HepG2 (cell line): Measurements from ENCODE around the gene TMEM120A. TPM values are rescaled to one million over a fixed set of nuclear protein-coding genes. Genes with fewer than 3 reads are reported as not detected.

Experiments used
- NFIB ChIP-seq: sonication (generic); formaldehyde crosslinking; IDR thresholded peaks from 2 replicates; pipeline ENCODE4 v1.9.0; 2021; ENCODE audit warnings: missing genetic modification reagents, mild to moderate bottlenecking, borderline replicate concordance
- POLR2AphosphoS2 ChIP-seq: IDR thresholded peaks from 2 replicates; pipeline ENCODE4 v1.6.1; 2011; ENCODE audit warnings: low read depth, low read length, improper control_type of control experiment
- RERE ChIP-seq: IDR thresholded peaks from 2 replicates; pipeline ENCODE4 v1.6.1; 2016; ENCODE audit warnings: low read depth, missing genetic modification reagents, missing compliant biosample characterization
- ZBTB25 ChIP-seq: IDR thresholded peaks from 2 replicates; pipeline ENCODE4 v1.6.1; 2018; ENCODE audit warnings: missing genetic modification reagents
- ZNF281 ChIP-seq: sonication (generic); formaldehyde crosslinking; IDR thresholded peaks from 2 replicates; pipeline ENCODE4 v1.4.0; 2020; ENCODE audit warnings: missing genetic modification reagents, borderline replicate concordance
- ZNF318 ChIP-seq: sonication (generic); formaldehyde crosslinking; IDR thresholded peaks from 2 replicates; pipeline ENCODE4 v1.4.0; 2020; ENCODE audit warnings: mild to moderate bottlenecking, missing genetic modification reagents
- ZNF839 ChIP-seq: sonication (generic); formaldehyde crosslinking; IDR thresholded peaks from 2 replicates; pipeline ENCODE4 v1.4.0; 2020; ENCODE audit warnings: missing genetic modification reagents, mild to moderate bottlenecking, borderline replicate concordance
- polyA plus RNA-seq, 8 experiments: library from polyadenylated mRNA; depleted of rRNA in 3 of 8; stranded (reverse) in 7 of 8; unstranded in 1 of 8; fragments of >200 nt; fragmentation: Illumina TruSeq in 4 of 8; extraction: Trizol in 4 of 8; gene quantifications; 2 replicates each; pipeline versions ENCODE4 v1.2.1 to v1.2.3, GENCODE V29; 2011 to 2016; ENCODE audit warnings: low read depth in 4 of 8, missing spikeins in 1 of 8, mixed read lengths in 1 of 8; ENCODE audit not compliant: insufficient read depth in 1 of 8
- total RNA-seq, 5 experiments: library from RNA; depleted of rRNA; stranded (reverse); fragments of >200 nt; fragmentation: Illumina TruSeq; extraction: Trizol; gene quantifications; 2 replicates each; pipeline ENCODE4 v1.2.3, GENCODE V29; 2016; ENCODE audit warnings: low read depth in 1 of 5

TMEM120A gene
- total and polyA plus RNA-seq, 2 of the 13 experiments (the other 11 are each of a cell fraction or from before 2014, with no cell fraction given): 40.3 to 102 TPM

- TF ChIP-seq ZNF318 (CRISPR knock-in tag) (no peak), POLR2AphosphoS2 (no peak), ZNF281 (CRISPR knock-in tag) (no peak), RERE (CRISPR knock-in tag) (no peak), ZNF839 (CRISPR knock-in tag) (no peak), ZBTB25 (CRISPR knock-in tag) (no peak), NFIB (CRISPR knock-in tag) (no peak)
Observed at GRCh38 chr7:75962607-75963380, 31.6 kb downstream of the TMEM120A start (continued).
